ENCODE data around the gene COTL1. TPM values are rescaled to one million over a fixed set of nuclear protein-coding genes. Genes with fewer than 3 reads are reported as not detected.

COTL1 gene
- total RNA-seq, 1 experiment from 2014 or later, result 162 TPM

DNA sequence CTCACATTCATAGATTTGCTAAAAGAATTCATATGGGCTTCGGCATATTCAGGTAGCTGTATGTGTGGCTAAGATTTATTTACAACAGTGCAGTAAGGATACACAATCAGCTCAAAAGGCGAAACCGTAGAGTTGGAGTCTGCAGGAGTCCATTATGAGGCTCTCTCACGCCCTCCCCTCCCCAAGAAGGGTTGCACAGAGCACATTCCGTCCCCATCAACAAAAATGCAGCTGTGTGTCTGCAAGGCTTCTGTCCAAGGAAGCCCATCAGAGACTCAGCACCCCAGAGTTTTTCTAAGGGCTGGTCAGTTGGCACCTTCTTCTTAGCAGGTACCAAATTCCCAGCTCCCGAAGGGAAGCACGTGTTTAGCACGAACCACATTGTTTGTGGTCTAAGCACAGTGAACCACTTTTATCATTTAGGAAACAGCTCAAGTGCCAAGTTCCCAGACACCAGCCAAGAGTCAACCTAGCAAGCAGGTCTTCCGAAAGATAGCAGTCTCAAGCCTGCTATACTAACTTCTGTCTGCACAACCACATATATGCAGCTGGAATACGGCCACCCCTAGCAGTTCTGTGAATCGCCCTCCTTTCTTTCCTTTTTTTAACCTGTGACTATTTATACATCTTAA is 84.9 kb downstream of the COTL1 start:
- no peak overlapping the region for H3K4me3 ChIP-seq (ENCODE audit: low read length)
- H3K79me2 ChIP-seq (ENCODE audit: low read length), result no peaks in the 10 kb centered on the region
- no peak overlapping the region for H3K9ac ChIP-seq (ENCODE audit: low read length)
- no peaks in the 10 kb centered on the region for H3K4me1 ChIP-seq (ENCODE audit: low read length)
- no peaks in the 10 kb centered on the region for H3K27me3 ChIP-seq (ENCODE audit: low read length)
- H3K27ac ChIP-seq (ENCODE audit: low read length), result no peak overlapping the region
- H3K9me2 ChIP-seq (replicated peaks; ENCODE audit: insufficient read depth, low read length), result no peaks in the 10 kb centered on the region
- H3K4me2 ChIP-seq (ENCODE audit: low read depth, low read length, poor library complexity, severe bottlenecking), result no peak overlapping the region
- H2AFZ ChIP-seq (ENCODE audit: low read length), result no peak overlapping the region
- H3K9me3 ChIP-seq (ENCODE audit: low read length), result peaks cover 4% of the 10 kb centered on the region; the same call in 1 of the 2 replicates
- H4K20me1 ChIP-seq (ENCODE audit: insufficient read depth, low read depth, low read length), result no peaks in the 10 kb centered on the region
- no peak for DNase-seq
- H3K36me3 ChIP-seq (ENCODE audit: insufficient read depth, low read length), result no peaks in the 10 kb centered on the region

DNA sequence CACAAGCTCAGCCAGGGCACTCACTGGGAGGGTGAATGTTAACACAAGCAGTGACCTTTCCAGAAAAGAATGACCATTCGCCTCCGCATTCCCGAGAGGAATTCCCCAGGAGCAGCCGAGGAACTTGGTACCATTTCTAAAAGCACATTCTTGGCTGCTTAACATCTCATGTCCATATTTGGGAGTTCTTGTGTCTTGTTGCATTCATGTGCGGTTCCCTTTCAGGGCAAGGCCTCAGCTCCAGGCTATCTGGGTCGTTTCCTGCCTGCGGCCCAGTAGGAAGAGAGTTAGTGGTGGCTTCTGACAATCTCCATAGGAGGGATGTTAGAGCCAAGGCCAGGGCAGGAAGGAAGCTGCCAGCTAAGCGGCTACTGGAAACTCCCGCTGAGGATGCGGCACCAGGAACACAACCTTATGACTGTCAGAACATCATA is 85.6 kb downstream of the COTL1 start:
- DNase-seq, result no peak
- H3K36me3 ChIP-seq (ENCODE audit: insufficient read depth, low read length), result no peaks in the 10 kb centered on the region
- H2AFZ ChIP-seq (ENCODE audit: low read length), result no peak overlapping the region
- no peak overlapping the region for H3K4me3 ChIP-seq (ENCODE audit: low read length)
- H3K79me2 ChIP-seq (ENCODE audit: low read length), result no peaks in the 10 kb centered on the region
- H3K9me2 ChIP-seq (replicated peaks; ENCODE audit: insufficient read depth, low read length), result no peaks in the 10 kb centered on the region
- H3K27me3 ChIP-seq (ENCODE audit: low read length), result no peaks in the 10 kb centered on the region
- no peak overlapping the region for H3K4me2 ChIP-seq (ENCODE audit: low read depth, low read length, poor library complexity, severe bottlenecking)
- H3K27ac ChIP-seq (ENCODE audit: low read length), result no peak overlapping the region
- no peaks in the 10 kb centered on the region for H4K20me1 ChIP-seq (ENCODE audit: insufficient read depth, low read depth, low read length)
- H3K9ac ChIP-seq (ENCODE audit: low read length), result no peak overlapping the region
- H3K9me3 ChIP-seq (ENCODE audit: low read length), result peaks cover 4% of the 10 kb centered on the region; the same call in 1 of the 2 replicates
- no peaks in the 10 kb centered on the region for H3K4me1 ChIP-seq (ENCODE audit: low read length)

GRCh38 chr16:84531671-84532111 is 86.2 kb downstream of the COTL1 start:
- Histone ChIP-seq H3K27me3 (ENCODE audit: low read length) (no peaks in the 10 kb centered on the region), H3K4me3 (ENCODE audit: low read length) (no peak overlapping the region), H3K4me1 (ENCODE audit: low read length) (no peaks in the 10 kb centered on the region), H3K36me3 (ENCODE audit: insufficient read depth, low read length) (no peaks in the 10 kb centered on the region), H3K79me2 (ENCODE audit: low read length) (no peaks in the 10 kb centered on the region), H3K9me2 (replicated peaks; ENCODE audit: insufficient read depth, low read length) (no peaks in the 10 kb centered on the region), H4K20me1 (ENCODE audit: insufficient read depth, low read depth, low read length) (no peaks in the 10 kb centered on the region), H3K27ac (ENCODE audit: low read length) (no peak overlapping the region), H3K4me2 (ENCODE audit: low read depth, low read length, poor library complexity, severe bottlenecking) (no peak overlapping the region), H3K9me3 (ENCODE audit: low read length) (peaks cover 4% of the 10 kb centered on the region; the same call in 1 of the 2 replicates), H2AFZ (ENCODE audit: low read length) (no peak overlapping the region), H3K9ac (ENCODE audit: low read length) (no peak overlapping the region)
- DNase-seq, result no peak

- no peaks in the 10 kb centered on the region for H3K27me3 ChIP-seq (ENCODE audit: low read length)
- H3K4me2 ChIP-seq (ENCODE audit: low read depth, low read length, poor library complexity, severe bottlenecking), result no peak overlapping the region
- no peak overlapping the region for H3K27ac ChIP-seq (ENCODE audit: low read length)
- no peaks in the 10 kb centered on the region for H3K36me3 ChIP-seq (ENCODE audit: insufficient read depth, low read length)
- no peaks in the 10 kb centered on the region for H3K79me2 ChIP-seq (ENCODE audit: low read length)
- H2AFZ ChIP-seq (ENCODE audit: low read length), result no peak overlapping the region
- H3K9me3 ChIP-seq (ENCODE audit: low read length), result peaks cover 4% of the 10 kb centered on the region; the same call in 1 of the 2 replicates
- H3K9ac ChIP-seq (ENCODE audit: low read length), result no peak overlapping the region
- no peak overlapping the region for H3K4me3 ChIP-seq (ENCODE audit: low read length)
- H3K9me2 ChIP-seq (replicated peaks; ENCODE audit: insufficient read depth, low read length), result no peaks in the 10 kb centered on the region
- no peak for DNase-seq
- no peaks in the 10 kb centered on the region for H3K4me1 ChIP-seq (ENCODE audit: low read length)
- no peaks in the 10 kb centered on the region for H4K20me1 ChIP-seq (ENCODE audit: insufficient read depth, low read depth, low read length)
These were observed 87.3 kb downstream of the COTL1 start for GRCh38 chr16:84530590-84530989.

- no peak overlapping the region for H3K9ac ChIP-seq (ENCODE audit: low read length)
- no peaks in the 10 kb centered on the region for H3K4me1 ChIP-seq (ENCODE audit: low read length)
- no peak overlapping the region for H2AFZ ChIP-seq (ENCODE audit: low read length)
- H3K9me2 ChIP-seq (replicated peaks; ENCODE audit: insufficient read depth, low read length), result no peaks in the 10 kb centered on the region
- H3K27me3 ChIP-seq (ENCODE audit: low read length), result no peaks in the 10 kb centered on the region
- H3K36me3 ChIP-seq (ENCODE audit: insufficient read depth, low read length), result no peaks in the 10 kb centered on the region
- H4K20me1 ChIP-seq (ENCODE audit: insufficient read depth, low read depth, low read length), result no peaks in the 10 kb centered on the region
- H3K9me3 ChIP-seq (ENCODE audit: low read length), result peaks cover 4% of the 10 kb centered on the region; the same call in 1 of the 2 replicates
- no peaks in the 10 kb centered on the region for H3K79me2 ChIP-seq (ENCODE audit: low read length)
- H3K27ac ChIP-seq (ENCODE audit: low read length), result no peak overlapping the region
- H3K4me2 ChIP-seq (ENCODE audit: low read depth, low read length, poor library complexity, severe bottlenecking), result no peak overlapping the region
- no peak overlapping the region for H3K4me3 ChIP-seq (ENCODE audit: low read length)
- DNase-seq, result no peak
These were observed 88.3 kb downstream of the COTL1 start for GRCh38 chr16:84529607-84530006.

DNA sequence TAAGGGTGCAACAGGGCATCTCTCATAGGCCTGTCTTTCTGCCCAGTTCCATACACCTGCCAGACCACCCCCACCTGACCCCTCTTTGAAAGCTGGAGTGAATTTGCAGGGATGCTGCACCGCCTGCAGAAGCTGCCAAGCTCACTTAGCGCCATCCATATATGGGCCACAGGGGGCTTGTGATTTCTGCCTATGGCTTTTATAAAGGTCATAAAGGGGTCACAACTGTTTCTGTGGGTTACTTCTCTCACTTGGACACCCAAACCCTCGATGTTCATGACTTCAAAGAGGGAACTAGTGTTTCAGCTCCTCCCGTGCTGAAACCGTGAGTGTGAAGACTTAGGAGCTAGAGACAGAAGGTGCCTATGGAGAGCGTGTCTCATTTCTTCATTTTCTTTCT is 89.6 kb downstream of the COTL1 start:
- H3K36me3 ChIP-seq (ENCODE audit: insufficient read depth, low read length), result no peaks in the 10 kb centered on the region
- no peak overlapping the region for H3K4me3 ChIP-seq (ENCODE audit: low read length)
- no peaks in the 10 kb centered on the region for H3K79me2 ChIP-seq (ENCODE audit: low read length)
- H4K20me1 ChIP-seq (ENCODE audit: insufficient read depth, low read depth, low read length), result no peaks in the 10 kb centered on the region
- H2AFZ ChIP-seq (ENCODE audit: low read length), result no peak overlapping the region
- H3K27me3 ChIP-seq (ENCODE audit: low read length), result no peaks in the 10 kb centered on the region
- peaks cover 4% of the 10 kb centered on the region; the same call in 1 of the 2 replicates for H3K9me3 ChIP-seq (ENCODE audit: low read length)
- no peak overlapping the region for H3K9ac ChIP-seq (ENCODE audit: low read length)
- DNase-seq, result no peak
- H3K4me1 ChIP-seq (ENCODE audit: low read length), result no peaks in the 10 kb centered on the region
- H3K4me2 ChIP-seq (ENCODE audit: low read depth, low read length, poor library complexity, severe bottlenecking), result no peak overlapping the region
- no peaks in the 10 kb centered on the region for H3K9me2 ChIP-seq (replicated peaks; ENCODE audit: insufficient read depth, low read length)
- no peak overlapping the region for H3K27ac ChIP-seq (ENCODE audit: low read length)

- no peaks in the 10 kb centered on the region for H3K9me2 ChIP-seq (replicated peaks; ENCODE audit: insufficient read depth, low read length)
- H3K9ac ChIP-seq (ENCODE audit: low read length), result no peak overlapping the region
- H3K4me1 ChIP-seq (ENCODE audit: low read length), result no peaks in the 10 kb centered on the region
- no peaks in the 10 kb centered on the region for H4K20me1 ChIP-seq (ENCODE audit: insufficient read depth, low read depth, low read length)
- no peaks in the 10 kb centered on the region for H3K27me3 ChIP-seq (ENCODE audit: low read length)
- H3K36me3 ChIP-seq (ENCODE audit: insufficient read depth, low read length), result no peaks in the 10 kb centered on the region
- H3K79me2 ChIP-seq (ENCODE audit: low read length), result no peaks in the 10 kb centered on the region
- H3K27ac ChIP-seq (ENCODE audit: low read length), result no peak overlapping the region
- no peak for DNase-seq
- no peak overlapping the region for H3K4me3 ChIP-seq (ENCODE audit: low read length)
- H2AFZ ChIP-seq (ENCODE audit: low read length), result no peak overlapping the region
- no peak overlapping the region for H3K4me2 ChIP-seq (ENCODE audit: low read depth, low read length, poor library complexity, severe bottlenecking)
- H3K9me3 ChIP-seq (ENCODE audit: low read length), result peaks cover 4% of the 10 kb centered on the region; the same call in 1 of the 2 replicates
These were observed 90.2 kb downstream of the COTL1 start for GRCh38 chr16:84527532-84528269.

DNA sequence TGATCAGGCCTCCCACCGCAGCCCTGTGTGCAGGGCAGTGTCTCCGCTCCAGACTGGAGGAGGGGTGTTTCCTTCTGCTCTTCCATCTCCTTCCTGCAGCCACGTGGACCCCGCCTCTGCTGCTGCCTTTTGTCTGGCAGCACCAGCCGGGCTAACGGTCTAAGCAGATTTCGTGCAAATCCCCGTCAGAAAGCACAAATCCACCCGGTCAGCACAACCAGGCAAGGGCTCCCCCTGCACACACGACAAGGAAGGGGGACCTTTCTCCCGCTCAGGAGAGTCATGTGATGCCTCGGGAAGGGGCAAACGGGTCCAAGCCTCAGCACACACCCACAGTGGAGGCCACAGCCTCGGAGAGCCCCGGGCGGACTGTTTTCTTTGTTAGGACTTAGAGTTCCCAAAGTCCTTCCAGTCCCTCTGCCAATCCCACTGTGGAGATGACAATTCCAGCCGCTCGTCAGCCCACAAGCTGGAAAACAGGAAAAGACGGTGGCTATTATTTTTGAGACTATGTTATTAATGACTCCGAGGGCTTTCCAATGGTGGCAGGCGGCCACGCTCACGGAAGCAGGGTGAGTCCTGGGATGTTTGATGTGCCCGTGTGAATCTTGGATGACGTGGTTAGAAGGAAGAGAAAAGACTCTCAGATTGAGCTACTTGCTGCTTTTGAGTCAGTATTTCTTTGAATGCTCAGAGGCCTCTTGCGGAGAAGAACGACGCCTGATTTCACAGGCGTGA is 90.9 kb downstream of the COTL1 start:
- DNase-seq, result no peak
- H3K27ac ChIP-seq (ENCODE audit: low read length), result no peak overlapping the region
- no peak overlapping the region for H2AFZ ChIP-seq (ENCODE audit: low read length)

More for the DNA sequence above, 90.9 kb downstream of the COTL1 start:
- H4K20me1 ChIP-seq (ENCODE audit: insufficient read depth, low read depth, low read length), result no peaks in the 10 kb centered on the region
- H3K4me2 ChIP-seq (ENCODE audit: low read depth, low read length, poor library complexity, severe bottlenecking), result no peak overlapping the region
- H3K79me2 ChIP-seq (ENCODE audit: low read length), result no peaks in the 10 kb centered on the region
- no peak overlapping the region for H3K9ac ChIP-seq (ENCODE audit: low read length)
- H3K9me2 ChIP-seq (replicated peaks; ENCODE audit: insufficient read depth, low read length), result no peaks in the 10 kb centered on the region
- no peak overlapping the region for H3K4me3 ChIP-seq (ENCODE audit: low read length)
- no peaks in the 10 kb centered on the region for H3K27me3 ChIP-seq (ENCODE audit: low read length)
- no peaks in the 10 kb centered on the region for H3K36me3 ChIP-seq (ENCODE audit: insufficient read depth, low read length)
- peaks cover 4% of the 10 kb centered on the region; the same call in 1 of the 2 replicates for H3K9me3 ChIP-seq (ENCODE audit: low read length)
- no peaks in the 10 kb centered on the region for H3K4me1 ChIP-seq (ENCODE audit: low read length)

Measured in Karpas-422 (cell line).